GM12878 (cell line): ENCODE results near the gene FAM3B.

ENCODE experiments used
- FOXK2 ChIP-seq: fragments of 450-650 bp; IDR thresholded peaks from 2 replicates; pipeline ENCODE4 v1.6.1; 2017; ENCODE audit warnings: mild to moderate bottlenecking, moderate library complexity
- TF ChIP-seq, protein P1 (sequence below), 3 experiments: IDR thresholded peaks in 2 of 3; conservative IDR thresholded peaks in 1 of 3; 2 replicates each; pipeline ENCODE4 v1.5.1; 2011; ENCODE audit warnings: low read depth in 3 of 3, low read length in 3 of 3, mild to moderate bottlenecking in 3 of 3, control low read depth in 2 of 3, moderate library complexity in 2 of 3, inconsistent platforms in 1 of 3, mixed read lengths in 1 of 3; ENCODE audit not compliant: control insufficient read depth in 2 of 3, insufficient read depth in 1 of 3; ENCODE audit errors: extremely low read depth in 1 of 3

DNA sequence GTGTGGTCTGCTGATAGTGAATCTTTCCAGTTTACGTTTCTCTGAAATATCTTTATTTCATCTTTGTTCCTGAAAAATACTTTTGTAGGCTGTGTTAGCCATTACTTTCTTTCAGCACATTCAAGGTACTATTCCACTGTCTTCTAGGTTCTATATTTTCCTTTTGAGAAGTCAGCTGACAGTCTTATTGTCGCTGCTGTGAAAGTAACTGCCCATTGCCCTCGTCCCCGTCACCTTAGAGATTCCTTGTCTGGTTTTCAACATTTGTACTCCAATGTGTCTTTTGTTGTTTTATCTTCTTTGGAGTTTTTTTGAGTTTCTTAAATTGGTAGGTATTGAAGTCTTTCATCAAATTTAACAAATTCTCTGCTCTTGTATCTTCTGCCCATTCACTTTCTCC, 25.4 kb downstream of the FAM3B start:
- TF ChIP-seq, protein P1, sequence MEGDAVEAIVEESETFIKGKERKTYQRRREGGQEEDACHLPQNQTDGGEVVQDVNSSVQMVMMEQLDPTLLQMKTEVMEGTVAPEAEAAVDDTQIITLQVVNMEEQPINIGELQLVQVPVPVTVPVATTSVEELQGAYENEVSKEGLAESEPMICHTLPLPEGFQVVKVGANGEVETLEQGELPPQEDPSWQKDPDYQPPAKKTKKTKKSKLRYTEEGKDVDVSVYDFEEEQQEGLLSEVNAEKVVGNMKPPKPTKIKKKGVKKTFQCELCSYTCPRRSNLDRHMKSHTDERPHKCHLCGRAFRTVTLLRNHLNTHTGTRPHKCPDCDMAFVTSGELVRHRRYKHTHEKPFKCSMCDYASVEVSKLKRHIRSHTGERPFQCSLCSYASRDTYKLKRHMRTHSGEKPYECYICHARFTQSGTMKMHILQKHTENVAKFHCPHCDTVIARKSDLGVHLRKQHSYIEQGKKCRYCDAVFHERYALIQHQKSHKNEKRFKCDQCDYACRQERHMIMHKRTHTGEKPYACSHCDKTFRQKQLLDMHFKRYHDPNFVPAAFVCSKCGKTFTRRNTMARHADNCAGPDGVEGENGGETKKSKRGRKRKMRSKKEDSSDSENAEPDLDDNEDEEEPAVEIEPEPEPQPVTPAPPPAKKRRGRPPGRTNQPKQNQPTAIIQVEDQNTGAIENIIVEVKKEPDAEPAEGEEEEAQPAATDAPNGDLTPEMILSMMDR (IDR thresholded peaks at IDR 0.05 in 2 of 3, conservative IDR thresholded peaks at IDR 0.05 in 1 of 3; ENCODE audit: control insufficient read depth in 2 of 3, extremely low read depth in 1 of 3, insufficient read depth in 1 of 3, low read depth in 3 of 3, low read length in 3 of 3) = no peak
- no peak for TF ChIP-seq FOXK2
